Vagina (tissue), 2 donors: ENCODE data around the gene ZNF839. TPM values are rescaled to one million over a fixed set of nuclear protein-coding genes. Genes with fewer than 3 reads are reported as not detected.

Source experiments
- DNase-seq, 2 donors: peaks; one replicate each; pipeline ENCODE4 v3.0.0-alpha.2; 2017; ENCODE audit errors: extremely low spot score in 2 of 2
- H3K27ac ChIP-seq: fragments of 200-600 bp; sonication (generic); one replicate; pipeline ENCODE4 v1.5.1; 2019
- H3K27me3 ChIP-seq: fragments of 200-600 bp; sonication (generic); one replicate; pipeline ENCODE4 v1.5.1; 2019
- H3K36me3 ChIP-seq, 2 donors: fragments of 200-600 bp; sonication (generic); one replicate each; pipeline ENCODE4 v1.5.1; 2017 to 2019
- H3K4me1 ChIP-seq: fragments of 200-600 bp; sonication (generic); one replicate; pipeline ENCODE4 v1.5.1; 2019
- H3K4me3 ChIP-seq, 2 donors: fragments of 200-600 bp; sonication (generic); 1 replicate in 1 of 2; 2 replicates in 1 of 2; pipeline ENCODE4 v1.5.1; 2016 to 2019
- H3K9me3 ChIP-seq: fragments of 200-600 bp; sonication (generic); one replicate; pipeline ENCODE4 v1.5.1; 2019
- CTCF ChIP-seq, 3 experiments: fragments of 450-650 bp in 2 of 3; fragments of 200-600 bp in 1 of 3; sonication (generic) in 1 of 3; IDR thresholded peaks; one replicate each; pipeline ENCODE4 v1.5.1; 2017 to 2019; ENCODE audit warnings: antibody characterized with exemption in 3 of 3, mild to moderate bottlenecking in 2 of 3, moderate library complexity in 2 of 3
- POLR2A ChIP-seq, 2 donors: fragments of 450-650 bp; IDR thresholded peaks; one replicate each; pipeline ENCODE4 v1.6.1; 2017; ENCODE audit warnings: antibody characterized with exemption in 2 of 2, mild to moderate bottlenecking in 2 of 2, moderate library complexity in 2 of 2
- POLR2AphosphoS5 ChIP-seq, 2 donors: sonication (generic); formaldehyde crosslinking; IDR thresholded peaks; one replicate each; pipeline ENCODE4 v1.9.0; 2017; ENCODE audit warnings: antibody characterized with exemption in 2 of 2, mild to moderate bottlenecking in 2 of 2, low read depth in 1 of 2; ENCODE audit not compliant: insufficient read depth in 1 of 2
- intact Hi-C: fragments of 100-400 bp; cut with DNase I; formaldehyde crosslinking; loops from one replicate; pipeline ENCODE4 v1.15.1; 2023
- total RNA-seq: library from RNA; depleted of rRNA; stranded (reverse); fragments of >200 nt; gene quantifications from one replicate; pipeline ENCODE4 v1.2.3, GENCODE V29; 2016

Gene ZNF839
- total RNA-seq, 1 donor from 2014 or later, result 4.4 TPM

- Histone ChIP-seq H3K36me3 (no peaks in the 10 kb centered on the region), H3K9me3 (no peaks in the 10 kb centered on the region), H3K4me3 (peak overlapping the region; percentile 40 to 45), H3K27me3 (no peaks in the 10 kb centered on the region), H3K4me1 (peaks cover 31% of the 10 kb centered on the region), H3K27ac (peak overlapping the region; percentile 46)
- no peak for DNase-seq
- intact Hi-C loops, result loop anchor here (5.0 to 10.0 kb wide), 2 partner anchors 82 to 170 kb away; no protein-coding TSS in a partner anchor
- peak; percentile 83 to 92 (median 89) for TF ChIP-seq CTCF (IDR thresholded peaks at IDR 0.05)
- TF ChIP-seq POLR2AphosphoS5 (IDR thresholded peaks at IDR 0.05; ENCODE audit: insufficient read depth in 1 of 2, low read depth in 1 of 2), result peak; percentile 70 to 80
- TF ChIP-seq POLR2A (IDR thresholded peaks at IDR 0.05), result no peak
Observed at GRCh38 chr14:102314242-102315011, 5.1 kb upstream of the ZNF839 start.

- H3K27ac ChIP-seq, result peak overlapping the region; percentile 86
- no peaks in the 10 kb centered on the region for H3K36me3 ChIP-seq
- H3K4me1 ChIP-seq, result peaks cover 32% of the 10 kb centered on the region
- intact Hi-C loops, result loop anchor here (10.0 kb wide), 1 partner anchor 170 kb away; no protein-coding TSS in a partner anchor
- DNase-seq, result no peak
- no peaks in the 10 kb centered on the region for H3K9me3 ChIP-seq
- no peaks in the 10 kb centered on the region for H3K27me3 ChIP-seq
- TF ChIP-seq POLR2AphosphoS5 (IDR thresholded peaks at IDR 0.05; ENCODE audit: insufficient read depth in 1 of 2, low read depth in 1 of 2), result no peak
- no peak for TF ChIP-seq POLR2A (IDR thresholded peaks at IDR 0.05)
- TF ChIP-seq CTCF (IDR thresholded peaks at IDR 0.05), result no peak
- H3K4me3 ChIP-seq, result no peak overlapping the region
Observed at GRCh38 chr14:102315121-102315520, 4.4 kb upstream of the ZNF839 start.

GRCh38 chr14:102316338-102316742 is 3.2 kb upstream of the ZNF839 start:
- no peaks in the 10 kb centered on the region for H3K9me3 ChIP-seq
- no peak for DNase-seq
- H3K4me1 ChIP-seq, result peaks cover 44% of the 10 kb centered on the region
- peak overlapping the region; percentile 86 for H3K27ac ChIP-seq
- H3K4me3 ChIP-seq, result peak overlapping the region; percentile 41 to 52
- intact Hi-C loops, result loop anchor here (2.0 to 10.0 kb wide), 2 partner anchors 172 to 352 kb away; partner anchors contain the start of gene DYNC1H1
- TF ChIP-seq CTCF (IDR thresholded peaks at IDR 0.05) (no peak), POLR2A (IDR thresholded peaks at IDR 0.05) (no peak), POLR2AphosphoS5 (IDR thresholded peaks at IDR 0.05; ENCODE audit: insufficient read depth in 1 of 2, low read depth in 1 of 2) (no peak)
- H3K36me3 ChIP-seq, result no peaks in the 10 kb centered on the region
- H3K27me3 ChIP-seq, result no peaks in the 10 kb centered on the region

- peak overlapping the region; percentile 41 to 52 for H3K4me3 ChIP-seq
- no peaks in the 10 kb centered on the region for H3K36me3 ChIP-seq
- intact Hi-C loops, result loop anchor here (2.0 to 10.0 kb wide), 2 partner anchors 172 to 352 kb away; partner anchors contain the start of gene DYNC1H1
- H3K9me3 ChIP-seq, result no peaks in the 10 kb centered on the region
- no peaks in the 10 kb centered on the region for H3K27me3 ChIP-seq
- peaks cover 44% of the 10 kb centered on the region for H3K4me1 ChIP-seq
- TF ChIP-seq POLR2AphosphoS5 (IDR thresholded peaks at IDR 0.05; ENCODE audit: insufficient read depth in 1 of 2, low read depth in 1 of 2) (peak; percentile 76 to 90), POLR2A (IDR thresholded peaks at IDR 0.05) (no peak), CTCF (IDR thresholded peaks at IDR 0.05) (peak; percentile 16 to 88 (median 84))
- peak overlapping the region; percentile 86 for H3K27ac ChIP-seq
- DNase-seq, result peak in 1 of 2 donors; percentile 96
Observed at GRCh38 chr14:102316743-102317563, 2.6 kb upstream of the ZNF839 start.
